ENCODE results near the gene RAP2B.

RAP2B gene

DNA sequence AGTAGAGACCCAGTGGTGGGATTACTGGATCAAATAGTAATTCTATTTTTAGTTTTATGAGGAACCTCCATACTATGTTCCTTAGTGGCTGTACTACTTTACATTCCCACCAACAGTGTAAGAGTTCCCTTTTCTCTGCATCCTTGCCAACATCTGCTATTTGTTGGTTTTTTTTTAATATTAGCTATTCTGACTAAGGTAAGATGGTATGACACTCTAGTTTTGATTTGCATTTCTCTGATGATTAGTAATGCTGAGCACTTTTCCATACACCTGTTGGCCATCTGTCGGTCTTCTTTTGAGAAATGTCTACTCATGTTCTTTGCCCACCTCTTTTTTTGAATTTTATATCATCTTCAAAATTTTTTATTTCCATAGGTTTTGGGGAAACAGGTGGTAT, 34.2 kb upstream of the RAP2B start:
- no peaks in the 10 kb centered on the region for H3K9me2 ChIP-seq (replicated peaks; ENCODE audit: low read depth, low read length)
- H3K4me2 ChIP-seq (ENCODE audit: low read depth, low read length, poor library complexity, severe bottlenecking) = no peak overlapping the region
- H3K9me3 ChIP-seq (ENCODE audit: insufficient read depth, low read depth, low read length) = no peaks in the 10 kb centered on the region
- H2AFZ ChIP-seq (ENCODE audit: low read length) = no peak overlapping the region
- no peak overlapping the region for H3K4me3 ChIP-seq (ENCODE audit: low read length, poor library complexity, severe bottlenecking)
- TF ChIP-seq, protein P1, sequence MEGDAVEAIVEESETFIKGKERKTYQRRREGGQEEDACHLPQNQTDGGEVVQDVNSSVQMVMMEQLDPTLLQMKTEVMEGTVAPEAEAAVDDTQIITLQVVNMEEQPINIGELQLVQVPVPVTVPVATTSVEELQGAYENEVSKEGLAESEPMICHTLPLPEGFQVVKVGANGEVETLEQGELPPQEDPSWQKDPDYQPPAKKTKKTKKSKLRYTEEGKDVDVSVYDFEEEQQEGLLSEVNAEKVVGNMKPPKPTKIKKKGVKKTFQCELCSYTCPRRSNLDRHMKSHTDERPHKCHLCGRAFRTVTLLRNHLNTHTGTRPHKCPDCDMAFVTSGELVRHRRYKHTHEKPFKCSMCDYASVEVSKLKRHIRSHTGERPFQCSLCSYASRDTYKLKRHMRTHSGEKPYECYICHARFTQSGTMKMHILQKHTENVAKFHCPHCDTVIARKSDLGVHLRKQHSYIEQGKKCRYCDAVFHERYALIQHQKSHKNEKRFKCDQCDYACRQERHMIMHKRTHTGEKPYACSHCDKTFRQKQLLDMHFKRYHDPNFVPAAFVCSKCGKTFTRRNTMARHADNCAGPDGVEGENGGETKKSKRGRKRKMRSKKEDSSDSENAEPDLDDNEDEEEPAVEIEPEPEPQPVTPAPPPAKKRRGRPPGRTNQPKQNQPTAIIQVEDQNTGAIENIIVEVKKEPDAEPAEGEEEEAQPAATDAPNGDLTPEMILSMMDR (conservative IDR thresholded peaks at IDR 0.05; ENCODE audit: low read length) = no peak
- TF ChIP-seq EZH2phosphoT487 (IDR thresholded peaks at IDR 0.05; ENCODE audit: borderline replicate concordance) = no peak
- H3K4me1 ChIP-seq (ENCODE audit: insufficient read depth, low read length, poor library complexity, severe bottlenecking) = no peaks in the 10 kb centered on the region
- no peaks in the 10 kb centered on the region for H3F3A ChIP-seq (ENCODE audit: low read depth)
- no peaks in the 10 kb centered on the region for H3K79me2 ChIP-seq (ENCODE audit: insufficient read depth, low read length)
- H4K20me1 ChIP-seq (ENCODE audit: insufficient read depth, low read length, poor library complexity, severe bottlenecking) = no peaks in the 10 kb centered on the region
- no peak overlapping the region for H3K9ac ChIP-seq (ENCODE audit: low read depth, low read length, poor library complexity, severe bottlenecking)
- no peaks in the 10 kb centered on the region for H3K36me3 ChIP-seq (ENCODE audit: insufficient read depth, low read length)
- no peaks in the 10 kb centered on the region for H3K27me3 ChIP-seq (ENCODE audit: insufficient read depth, low read length, poor library complexity, severe bottlenecking)

GRCh38 chr3:153129426-153129825, 32.6 kb upstream of the RAP2B start:
- Histone ChIP-seq H3K9me2 (replicated peaks; ENCODE audit: low read depth, low read length) (no peaks in the 10 kb centered on the region), H3K9ac (ENCODE audit: low read depth, low read length, poor library complexity, severe bottlenecking) (no peak overlapping the region), H3K27me3 (ENCODE audit: insufficient read depth, low read length, poor library complexity, severe bottlenecking) (no peaks in the 10 kb centered on the region), H3K9me3 (ENCODE audit: insufficient read depth, low read depth, low read length) (no peaks in the 10 kb centered on the region), H3F3A (ENCODE audit: low read depth) (no peaks in the 10 kb centered on the region), H3K4me1 (ENCODE audit: insufficient read depth, low read length, poor library complexity, severe bottlenecking) (no peaks in the 10 kb centered on the region), H2AFZ (ENCODE audit: low read length) (no peak overlapping the region), H3K36me3 (ENCODE audit: insufficient read depth, low read length) (no peaks in the 10 kb centered on the region), H3K79me2 (ENCODE audit: insufficient read depth, low read length) (no peaks in the 10 kb centered on the region), H4K20me1 (ENCODE audit: insufficient read depth, low read length, poor library complexity, severe bottlenecking) (no peaks in the 10 kb centered on the region), H3K4me2 (ENCODE audit: low read depth, low read length, poor library complexity, severe bottlenecking) (no peak overlapping the region), H3K4me3 (ENCODE audit: low read length, poor library complexity, severe bottlenecking) (no peak overlapping the region)
- TF ChIP-seq EZH2phosphoT487 (IDR thresholded peaks at IDR 0.05; ENCODE audit: borderline replicate concordance) = no peak

DNA sequence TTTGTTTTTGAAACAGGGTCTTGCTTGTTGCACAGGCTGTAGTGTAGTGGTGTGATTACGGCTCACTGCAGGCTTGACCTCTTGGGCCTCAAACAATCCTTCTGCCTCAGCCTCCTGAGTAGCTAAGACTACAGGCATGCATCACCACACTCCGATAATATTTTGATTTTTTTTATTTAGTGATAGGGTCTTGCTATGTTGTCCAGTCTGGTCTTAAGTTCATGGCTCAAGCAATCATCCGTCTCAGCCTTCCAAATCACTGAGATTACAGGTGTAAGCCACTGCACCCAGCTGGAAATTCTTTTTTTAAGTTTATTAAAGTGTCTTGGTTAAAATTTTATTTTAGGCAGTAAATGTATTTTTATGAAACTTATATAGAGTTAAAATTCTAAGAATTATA, 32.2 kb upstream of the RAP2B start:
- Histone ChIP-seq H3K27me3 (ENCODE audit: insufficient read depth, low read length, poor library complexity, severe bottlenecking) (no peaks in the 10 kb centered on the region), H3K9ac (ENCODE audit: low read depth, low read length, poor library complexity, severe bottlenecking) (no peak overlapping the region), H3K9me2 (replicated peaks; ENCODE audit: low read depth, low read length) (no peaks in the 10 kb centered on the region), H3K4me1 (ENCODE audit: insufficient read depth, low read length, poor library complexity, severe bottlenecking) (no peaks in the 10 kb centered on the region), H3K4me3 (ENCODE audit: low read length, poor library complexity, severe bottlenecking) (no peak overlapping the region), H4K20me1 (ENCODE audit: insufficient read depth, low read length, poor library complexity, severe bottlenecking) (no peaks in the 10 kb centered on the region), H3K9me3 (ENCODE audit: insufficient read depth, low read depth, low read length) (no peaks in the 10 kb centered on the region), H3K79me2 (ENCODE audit: insufficient read depth, low read length) (no peaks in the 10 kb centered on the region), H2AFZ (ENCODE audit: low read length) (no peak overlapping the region), H3K36me3 (ENCODE audit: insufficient read depth, low read length) (no peaks in the 10 kb centered on the region), H3K4me2 (ENCODE audit: low read depth, low read length, poor library complexity, severe bottlenecking) (no peak overlapping the region), H3F3A (ENCODE audit: low read depth) (no peaks in the 10 kb centered on the region)
- TF ChIP-seq, protein P1 (conservative IDR thresholded peaks at IDR 0.05; ENCODE audit: low read length) = no peak
- no peak for TF ChIP-seq EZH2phosphoT487 (IDR thresholded peaks at IDR 0.05; ENCODE audit: borderline replicate concordance)

DNA sequence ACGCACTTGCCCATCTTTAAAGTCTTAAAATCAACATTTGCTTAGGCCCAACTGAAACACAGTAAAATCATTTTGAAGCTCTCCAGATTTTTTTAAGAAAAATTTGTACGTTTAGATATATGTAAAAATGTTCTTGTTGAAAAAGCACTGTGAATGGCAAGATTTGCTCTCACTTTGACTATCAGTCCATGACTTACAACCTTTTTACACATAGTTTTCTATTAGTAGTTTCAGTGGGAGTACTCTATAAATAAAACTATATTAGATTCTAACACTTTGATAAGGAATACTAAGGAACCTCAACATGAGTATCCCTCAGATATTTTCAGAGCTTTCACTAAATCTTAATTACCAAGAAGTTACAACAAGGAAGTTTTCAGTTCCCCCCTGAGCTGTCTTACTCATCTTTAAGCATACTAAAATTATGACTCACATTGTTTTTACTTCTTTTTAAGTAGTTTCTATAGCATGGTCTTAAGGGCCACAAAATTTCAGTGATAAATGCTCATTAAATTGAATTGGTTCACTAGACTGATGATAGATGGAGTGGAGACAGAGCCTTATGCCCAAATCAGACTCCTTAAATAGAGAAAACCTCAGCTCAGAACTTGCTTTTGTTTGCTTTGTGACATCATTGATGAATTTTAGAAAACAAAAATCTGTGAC, 31.6 kb upstream of the RAP2B start:
- Histone ChIP-seq H3F3A (ENCODE audit: low read depth) (no peaks in the 10 kb centered on the region), H3K79me2 (ENCODE audit: insufficient read depth, low read length) (no peaks in the 10 kb centered on the region), H2AFZ (ENCODE audit: low read length) (peak overlapping the region; percentile 40; the same call in 1 of the 2 replicates), H3K4me2 (ENCODE audit: low read depth, low read length, poor library complexity, severe bottlenecking) (no peak overlapping the region), H3K9me2 (replicated peaks; ENCODE audit: low read depth, low read length) (no peaks in the 10 kb centered on the region), H3K36me3 (ENCODE audit: insufficient read depth, low read length) (no peaks in the 10 kb centered on the region), H3K4me3 (ENCODE audit: low read length, poor library complexity, severe bottlenecking) (no peak overlapping the region), H4K20me1 (ENCODE audit: insufficient read depth, low read length, poor library complexity, severe bottlenecking) (no peaks in the 10 kb centered on the region), H3K27me3 (ENCODE audit: insufficient read depth, low read length, poor library complexity, severe bottlenecking) (no peaks in the 10 kb centered on the region), H3K4me1 (ENCODE audit: insufficient read depth, low read length, poor library complexity, severe bottlenecking) (no peaks in the 10 kb centered on the region), H3K9me3 (ENCODE audit: insufficient read depth, low read depth, low read length) (no peaks in the 10 kb centered on the region), H3K9ac (ENCODE audit: low read depth, low read length, poor library complexity, severe bottlenecking) (no peak overlapping the region)
- TF ChIP-seq, protein P1 (conservative IDR thresholded peaks at IDR 0.05; ENCODE audit: low read length) = no peak
- TF ChIP-seq EZH2phosphoT487 (IDR thresholded peaks at IDR 0.05; ENCODE audit: borderline replicate concordance) = no peak

All from Loucy (cell line).